Activated CD4-positive, alpha-beta memory T cell treated with anti-CD3 and anti-CD28 coated beads for 36 hours (primary cell): Measurements from ENCODE around the gene MUC5B. TPM values are rescaled to one million over a fixed set of nuclear protein-coding genes. Genes with fewer than 3 reads are reported as not detected.

Experiments
- CTCF ChIA-PET: fragments of 350-600 bp; sonication (Branson Sonifier 250); formaldehyde crosslinking; loops from one replicate; lab custom pipeline; 2021; ENCODE audit warnings: antibody characterized with exemption, inconsistent platforms; lab: Charles Lee
- POLR2A ChIA-PET: fragments of 350-600 bp; sonication (Branson Sonifier 250); formaldehyde crosslinking; loops from one replicate; lab custom pipeline; 2021; ENCODE audit warnings: antibody characterized with exemption; lab: Charles Lee
- DNase-seq: peaks from one replicate; pipeline ENCODE4 v3.0.0-alpha.2; 2020
- H3K27ac Mint-ChIP-seq: one replicate; pipeline ENCODE4 v1.8.0; 2021; ENCODE audit warnings: mixed read lengths
- H3K27me3 Mint-ChIP-seq: one replicate; pipeline ENCODE4 v1.8.0; 2021; ENCODE audit warnings: mixed read lengths
- H3K36me3 Mint-ChIP-seq: one replicate; pipeline ENCODE4 v1.8.0; 2021; ENCODE audit warnings: mixed read lengths
- H3K4me1 Mint-ChIP-seq: one replicate; pipeline ENCODE4 v1.8.0; 2021; ENCODE audit warnings: low read depth, mixed read lengths
- H3K4me3 Mint-ChIP-seq: one replicate; pipeline ENCODE4 v1.8.0; 2021; ENCODE audit warnings: mild to moderate bottlenecking, mixed read lengths
- H3K9me3 Mint-ChIP-seq: one replicate; pipeline ENCODE4 v1.8.0; 2021; ENCODE audit warnings: mixed read lengths
- intact Hi-C: fragments of 100-400 bp; cut with micrococcal nuclease; formaldehyde crosslinking; loops from one replicate; pipeline ENCODE4 v1.15.1; 2023
- total RNA-seq, 2 experiments: library from RNA; stranded (reverse); gene quantifications; one replicate each; pipeline ENCODE4 v1.2.3, GENCODE V29; 2021

Gene MUC5B
- total RNA-seq, 2 experiments from 2014 or later = not detected

- Mint-ChIP-seq H3K27ac (no peak overlapping the region), H3K36me3 (peaks cover 7% of the 10 kb centered on the region), H3K9me3 (no peaks in the 10 kb centered on the region), H3K4me3 (no peak overlapping the region), H3K4me1 (no peaks in the 10 kb centered on the region), H3K27me3 (no peaks in the 10 kb centered on the region)
- intact Hi-C loops = no loop called here
- ChIA-PET CTCF (no interaction called here), POLR2A (interaction anchor here (0.6 kb wide), 1 partner anchor 107 kb away, joined by 3 read pairs; no protein-coding TSS in a partner anchor)
- no peak for DNase-seq
Observed at GRCh38 chr11:1276041-1276790, 53.4 kb downstream of the MUC5B start.

- no peak overlapping the region for H3K4me3 Mint-ChIP-seq
- no peaks in the 10 kb centered on the region for H3K9me3 Mint-ChIP-seq
- no peaks in the 10 kb centered on the region for H3K4me1 Mint-ChIP-seq
- intact Hi-C loops = no loop called here
- no peak for DNase-seq
- no peak overlapping the region for H3K27ac Mint-ChIP-seq
- H3K27me3 Mint-ChIP-seq = no peaks in the 10 kb centered on the region
- H3K36me3 Mint-ChIP-seq = peaks cover 7% of the 10 kb centered on the region
- ChIA-PET POLR2A (interaction anchor here (0.6 kb wide), 1 partner anchor 106 kb away, joined by 3 read pairs; no protein-coding TSS in a partner anchor), CTCF (no interaction called here)
Observed at GRCh38 chr11:1276866-1277615, 54.2 kb downstream of the MUC5B start.

GRCh38 chr11:1277936-1278512 lies 55.2 kb downstream of the MUC5B start:
- Mint-ChIP-seq H3K36me3 (peaks cover 7% of the 10 kb centered on the region), H3K27me3 (no peaks in the 10 kb centered on the region), H3K4me3 (no peak overlapping the region), H3K27ac (no peak overlapping the region), H3K9me3 (no peaks in the 10 kb centered on the region), H3K4me1 (no peaks in the 10 kb centered on the region)
- CTCF ChIA-PET = no interaction called here
- intact Hi-C loops = no loop called here
- POLR2A ChIA-PET = no interaction called here
- no peak for DNase-seq

GRCh38 chr11:1278766-1279673 lies 56.2 kb downstream of the MUC5B start:
- Mint-ChIP-seq H3K27me3 (no peaks in the 10 kb centered on the region), H3K4me1 (no peaks in the 10 kb centered on the region)
- CTCF ChIA-PET = no interaction called here

GRCh38 chr11:1279674-1280055 lies 56.8 kb downstream of the MUC5B start:
- Mint-ChIP-seq H3K27ac (no peak overlapping the region), H3K36me3 (peaks cover 7% of the 10 kb centered on the region), H3K27me3 (no peaks in the 10 kb centered on the region), H3K4me3 (no peak overlapping the region), H3K4me1 (no peaks in the 10 kb centered on the region), H3K9me3 (no peaks in the 10 kb centered on the region)
- intact Hi-C loops = no loop called here
- DNase-seq = no peak
- ChIA-PET POLR2A (no interaction called here), CTCF (no interaction called here)

More at GRCh38 chr11:1278766-1279673, 56.2 kb downstream of the MUC5B start:
- H3K4me3 Mint-ChIP-seq = no peak overlapping the region
- peaks cover 7% of the 10 kb centered on the region for H3K36me3 Mint-ChIP-seq
- POLR2A ChIA-PET = interaction anchor here (0.6 kb wide), 1 partner anchor 40 kb away, joined by 4 read pairs; no protein-coding TSS in a partner anchor
- no peak overlapping the region for H3K27ac Mint-ChIP-seq
- DNase-seq = no peak
- intact Hi-C loops = no loop called here
- no peaks in the 10 kb centered on the region for H3K9me3 Mint-ChIP-seq

GRCh38 chr11:1280116-1281035 lies 57.5 kb downstream of the MUC5B start:
- ChIA-PET POLR2A (no interaction called here), CTCF (no interaction called here)
- Mint-ChIP-seq H3K27me3 (no peaks in the 10 kb centered on the region), H3K36me3 (peaks cover 10% of the 10 kb centered on the region), H3K4me3 (no peak overlapping the region), H3K9me3 (no peaks in the 10 kb centered on the region), H3K27ac (no peak overlapping the region), H3K4me1 (no peaks in the 10 kb centered on the region)
- intact Hi-C loops = no loop called here
- no peak for DNase-seq

GRCh38 chr11:1281326-1281973 lies 58.6 kb downstream of the MUC5B start:
- no peak for DNase-seq
- POLR2A ChIA-PET = no interaction called here
- Mint-ChIP-seq H3K36me3 (peaks cover 10% of the 10 kb centered on the region), H3K9me3 (no peaks in the 10 kb centered on the region), H3K27me3 (no peaks in the 10 kb centered on the region), H3K4me3 (no peak overlapping the region), H3K4me1 (no peaks in the 10 kb centered on the region), H3K27ac (no peak overlapping the region)
- CTCF ChIA-PET = interaction anchor here (1.0 kb wide), 1 partner anchor 371 kb away, joined by 3 read pairs; no protein-coding TSS in a partner anchor
- intact Hi-C loops = no loop called here

- Mint-ChIP-seq H3K27ac (no peak overlapping the region), H3K9me3 (no peaks in the 10 kb centered on the region), H3K27me3 (no peaks in the 10 kb centered on the region), H3K36me3 (peaks cover 13% of the 10 kb centered on the region), H3K4me3 (no peak overlapping the region), H3K4me1 (no peaks in the 10 kb centered on the region)
- ChIA-PET CTCF (interaction anchor here (1.0 kb wide), 1 partner anchor 371 kb away, joined by 3 read pairs; no protein-coding TSS in a partner anchor), POLR2A (no interaction called here)
- no peak for DNase-seq
- intact Hi-C loops = no loop called here
Observed at GRCh38 chr11:1281974-1282365, 59.1 kb downstream of the MUC5B start.

GRCh38 chr11:1283091-1283511 lies 60.2 kb downstream of the MUC5B start:
- Mint-ChIP-seq H3K27me3 (no peaks in the 10 kb centered on the region), H3K4me3 (no peak overlapping the region), H3K27ac (no peak overlapping the region), H3K4me1 (no peaks in the 10 kb centered on the region), H3K9me3 (no peaks in the 10 kb centered on the region), H3K36me3 (peaks cover 14% of the 10 kb centered on the region)
- ChIA-PET POLR2A (no interaction called here), CTCF (no interaction called here)
- intact Hi-C loops = no loop called here
- no peak for DNase-seq

GRCh38 chr11:1283906-1284305 lies 61.0 kb downstream of the MUC5B start:
- H3K27me3 Mint-ChIP-seq = no peaks in the 10 kb centered on the region
- intact Hi-C loops = no loop called here
- ChIA-PET POLR2A (no interaction called here), CTCF (no interaction called here)
- H3K4me1 Mint-ChIP-seq = no peaks in the 10 kb centered on the region
- H3K27ac Mint-ChIP-seq = no peak overlapping the region
- no peak for DNase-seq
- no peak overlapping the region for H3K4me3 Mint-ChIP-seq
- H3K36me3 Mint-ChIP-seq = peaks cover 18% of the 10 kb centered on the region
- no peaks in the 10 kb centered on the region for H3K9me3 Mint-ChIP-seq
